Stimulated activated CD4-positive, alpha-beta T cell treated with anti-CD3 and anti-CD28 coated beads, Interleukin-1b, Interleukin-23, amount 100 ng/mL, for 48 hours (primary cell): ENCODE results near the gene TTLL10.

ENCODE experiments used
- DNase-seq: peaks from one replicate; pipeline ENCODE4 v3.0.0-alpha.2; 2020

The TTLL10 gene

DNA sequence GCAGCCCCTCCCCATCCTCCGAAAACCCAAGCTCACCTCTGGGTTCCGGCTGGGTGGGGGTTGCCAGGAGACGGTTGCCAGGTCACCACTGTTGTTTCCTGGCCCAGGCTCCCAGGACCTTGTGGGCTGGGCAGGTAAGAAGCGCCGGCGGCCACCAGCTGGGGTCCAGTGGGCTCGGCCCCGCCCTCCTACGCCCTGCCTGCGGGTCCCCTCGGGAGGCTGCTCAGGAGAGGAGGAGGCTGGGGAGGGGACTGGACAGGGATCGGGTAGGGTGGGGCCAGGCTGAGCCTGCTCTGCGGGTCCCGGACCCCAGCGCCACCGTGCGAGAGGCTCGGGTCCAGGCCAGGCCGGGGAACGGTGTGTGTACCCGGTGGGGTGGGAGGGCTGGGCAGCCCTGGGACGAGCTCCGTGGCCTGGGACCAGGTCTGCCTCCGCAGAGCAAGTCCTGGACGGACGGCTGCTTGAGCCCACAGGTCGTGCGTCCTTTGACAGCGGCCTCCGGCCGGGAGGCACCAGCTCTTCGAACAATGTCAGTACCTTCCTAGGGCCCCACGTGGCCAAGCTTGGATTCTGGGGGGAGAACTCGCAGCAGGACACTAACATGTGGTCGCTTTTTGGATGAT is at the start of gene TTLL10:
TSS of gene TTLL10 (plus strand) at position 88 of the 623 bp plus-strand sequence. CDS start 5,336 bp downstream, outside the sequence.
- no peak for DNase-seq

DNA sequence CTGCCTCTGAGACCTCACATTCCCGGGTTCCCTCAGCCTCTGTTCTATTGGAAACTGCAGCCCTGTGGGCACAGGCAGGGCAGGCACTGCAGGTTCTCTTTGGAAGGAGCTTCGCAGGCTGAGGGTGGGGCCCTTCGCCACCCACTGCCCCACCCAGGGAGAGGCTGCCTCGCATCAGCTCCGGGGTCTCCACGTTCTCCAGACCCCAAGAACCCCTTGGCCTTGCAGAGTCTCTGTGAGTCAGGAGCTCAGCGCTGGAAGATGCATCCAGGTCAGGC is 49.2 kb upstream of the TTLL10 start:
- DNase-seq = no peak

GRCh38 chr1:1124786-1125642 is 48.7 kb upstream of the TTLL10 start:
- DNase-seq = no peak

GRCh38 chr1:1125945-1126344 is 47.7 kb upstream of the TTLL10 start:
- DNase-seq = no peak

DNA sequence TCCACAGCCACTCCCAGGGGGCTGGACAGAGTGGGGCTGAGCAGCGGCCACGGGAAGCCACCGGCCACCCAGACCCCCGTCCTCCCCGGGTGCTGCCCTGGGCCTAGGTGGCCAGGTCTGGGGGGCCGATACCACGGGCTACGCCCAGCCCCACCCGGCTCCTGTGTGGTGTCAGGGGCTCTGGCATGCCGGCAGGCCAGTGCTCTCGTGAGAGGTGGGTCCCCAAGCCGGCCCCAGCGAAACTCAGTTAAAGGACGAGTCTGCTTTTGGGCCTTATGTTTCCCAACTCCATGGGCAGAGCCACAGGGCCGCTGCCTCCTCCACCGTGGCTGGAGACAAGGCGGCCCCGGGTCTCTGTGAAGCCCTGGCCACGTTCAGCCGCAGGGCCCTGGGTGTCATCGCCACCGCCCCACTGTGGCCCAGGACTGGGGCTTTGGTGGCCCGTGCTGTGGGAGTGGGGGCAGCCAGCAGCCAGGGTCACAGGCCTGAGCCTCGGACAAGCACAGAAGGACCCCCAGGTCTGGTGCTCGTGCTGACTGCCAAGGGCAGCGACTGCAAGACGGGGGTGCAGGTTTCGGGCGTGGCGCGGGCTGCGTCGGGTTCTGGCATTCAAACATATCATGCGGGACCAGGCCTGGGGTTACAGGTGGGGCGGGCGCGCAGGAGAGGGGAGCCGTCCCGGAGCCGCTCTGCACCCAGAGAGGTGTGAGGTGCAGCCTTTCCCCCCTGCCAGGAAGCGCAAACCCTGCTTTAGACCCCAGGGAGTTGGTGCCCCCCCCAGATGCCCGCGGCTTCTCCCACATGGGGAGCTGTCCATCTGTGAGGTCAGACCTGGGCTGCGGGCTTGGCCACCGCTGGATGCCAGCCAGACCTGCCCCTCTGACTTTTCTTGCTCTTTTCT is 45.9 kb upstream of the TTLL10 start:
- DNase-seq = no peak

DNA sequence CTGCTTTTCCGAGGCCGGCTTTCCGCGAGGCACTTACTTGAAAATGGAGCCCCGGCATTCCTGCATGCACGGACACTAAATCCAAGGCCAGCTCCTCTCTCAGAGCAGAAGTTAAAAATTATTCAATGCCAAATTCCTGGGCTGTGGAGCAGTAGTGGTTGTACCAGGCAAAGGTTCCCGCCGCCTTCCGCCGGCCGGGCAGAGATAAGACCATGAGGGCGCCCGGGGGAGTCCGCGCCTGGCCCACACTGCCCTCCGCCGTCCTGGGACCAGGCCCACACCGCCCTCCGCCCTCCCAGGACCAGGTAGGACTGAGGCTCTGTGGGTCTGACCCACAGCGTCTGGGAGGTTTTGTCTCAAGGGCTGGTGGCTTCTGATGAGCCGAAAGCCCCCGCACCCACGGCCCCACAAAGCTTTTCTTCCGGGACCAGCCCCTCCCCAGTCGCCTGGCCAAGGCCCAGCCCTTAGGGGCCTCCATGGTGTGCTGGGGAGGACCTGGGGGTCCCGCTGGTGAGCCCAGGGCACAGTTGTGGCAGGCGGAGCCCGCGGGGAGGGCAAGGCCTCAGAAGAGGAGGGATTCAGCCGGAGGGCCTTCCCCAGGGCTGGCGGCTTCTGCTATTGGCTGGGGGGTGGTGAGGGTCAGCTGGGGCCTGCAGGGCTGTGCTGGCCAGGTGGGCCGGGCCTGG is 45.1 kb upstream of the TTLL10 start:
- DNase-seq = no peak

DNA sequence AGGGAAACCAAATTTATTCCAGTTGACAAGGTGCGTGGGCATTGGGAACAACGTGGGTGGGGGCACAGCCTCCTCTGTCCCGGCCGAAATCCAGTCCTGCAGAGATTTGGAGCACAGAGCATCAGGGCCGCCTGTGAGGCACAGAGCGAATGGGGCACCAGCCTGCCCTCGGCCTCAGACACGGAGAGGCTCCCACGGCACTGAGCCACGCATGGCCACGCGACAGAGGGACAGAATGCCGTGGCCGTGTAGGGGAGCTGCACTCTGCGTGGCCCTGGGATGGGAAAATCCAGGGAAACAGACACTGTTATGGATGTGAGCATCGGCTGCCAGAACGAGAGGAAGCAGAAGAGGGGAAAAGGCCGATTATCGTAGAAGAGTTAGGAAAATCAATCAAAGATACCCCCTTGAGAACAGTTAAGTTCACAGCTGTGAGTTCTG is 44.3 kb upstream of the TTLL10 start:
- DNase-seq = no peak

DNA sequence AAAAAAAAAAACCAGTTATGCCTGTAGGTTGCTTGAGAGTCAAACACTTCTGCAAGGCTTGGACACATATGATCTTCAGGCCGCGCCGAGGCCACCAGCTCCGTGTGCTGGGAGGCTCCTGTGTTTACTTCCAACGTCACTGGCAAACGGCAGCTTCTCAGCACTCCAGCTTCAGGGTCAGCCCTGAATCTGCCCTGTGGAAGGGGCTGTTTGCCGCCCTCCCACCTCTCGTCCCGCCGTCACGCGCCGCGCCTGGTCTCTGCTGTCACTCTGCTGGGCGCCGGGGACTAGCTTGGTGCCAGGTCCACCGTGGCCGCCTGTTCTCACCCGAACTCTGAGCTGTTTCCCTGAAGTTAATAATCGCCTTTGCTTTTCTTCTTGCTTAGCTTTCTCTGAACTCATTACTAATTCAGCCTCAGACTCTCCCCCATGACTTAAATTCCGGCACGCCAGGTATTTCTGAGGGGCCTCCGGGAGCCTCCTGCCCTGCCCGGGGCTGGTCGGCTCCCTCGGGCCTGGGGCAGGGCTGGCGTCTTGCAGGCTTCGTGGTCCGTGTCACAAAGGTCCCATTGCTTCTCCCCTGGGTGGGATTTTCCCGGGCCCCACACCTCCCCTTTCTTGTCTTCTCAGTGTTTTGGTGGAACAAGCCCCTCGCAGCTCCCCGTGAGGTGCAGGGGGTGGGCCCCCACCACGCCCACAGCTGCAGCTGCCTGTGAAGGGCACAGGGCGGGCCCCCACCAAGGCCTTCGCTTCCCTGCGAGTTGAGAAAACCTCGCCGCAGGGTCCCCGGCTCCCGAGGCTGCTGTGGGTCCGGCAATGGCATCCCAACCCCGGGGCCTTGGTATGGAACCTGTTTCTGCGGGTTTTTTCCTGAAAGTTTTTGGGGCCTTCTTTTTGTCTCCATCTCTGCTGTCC is 43.2 kb upstream of the TTLL10 start:
- DNase-seq = no peak

- DNase-seq = no peak
Measured at GRCh38 chr1:1132042-1132950, 41.4 kb upstream of the TTLL10 start.

DNA sequence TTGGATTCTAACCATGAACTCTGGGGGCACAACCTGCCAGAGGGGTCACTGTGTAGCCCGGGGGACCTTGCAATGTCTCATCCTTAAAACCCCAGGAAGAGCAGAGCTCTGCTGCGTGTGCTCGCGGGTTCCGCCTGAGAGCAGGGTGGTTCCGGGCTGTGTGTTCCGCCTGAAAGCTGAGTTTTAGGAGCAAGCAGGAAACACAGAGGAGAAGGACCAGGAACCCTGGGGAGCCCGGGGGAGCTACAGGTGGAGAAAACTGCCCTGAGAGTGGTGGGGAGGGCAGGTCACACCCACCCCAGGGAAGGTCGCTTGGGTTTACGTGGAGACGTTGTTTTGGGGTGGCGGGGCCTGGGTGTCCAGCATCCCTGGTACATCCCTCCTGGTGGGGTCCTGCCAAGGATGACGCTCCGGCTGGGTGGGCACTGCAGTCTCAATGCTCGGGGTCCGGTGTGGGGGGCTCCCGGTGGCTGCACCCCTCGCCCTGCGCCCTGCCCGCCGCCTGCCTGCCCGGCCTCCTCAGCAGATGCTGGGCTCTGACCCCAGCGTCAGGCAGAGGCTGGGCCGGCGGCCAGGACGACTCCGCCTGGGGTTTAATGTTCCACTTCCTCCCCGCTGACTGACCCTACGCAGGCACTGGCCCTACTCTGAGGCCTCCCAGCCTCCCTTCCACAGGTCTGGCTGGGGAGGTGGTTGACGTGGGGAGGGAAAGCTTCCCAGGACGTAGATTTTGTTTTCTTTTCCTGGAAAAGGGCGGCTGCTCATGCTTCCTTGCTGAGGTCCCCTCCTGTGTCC is 40.5 kb upstream of the TTLL10 start:
- no peak for DNase-seq

DNA sequence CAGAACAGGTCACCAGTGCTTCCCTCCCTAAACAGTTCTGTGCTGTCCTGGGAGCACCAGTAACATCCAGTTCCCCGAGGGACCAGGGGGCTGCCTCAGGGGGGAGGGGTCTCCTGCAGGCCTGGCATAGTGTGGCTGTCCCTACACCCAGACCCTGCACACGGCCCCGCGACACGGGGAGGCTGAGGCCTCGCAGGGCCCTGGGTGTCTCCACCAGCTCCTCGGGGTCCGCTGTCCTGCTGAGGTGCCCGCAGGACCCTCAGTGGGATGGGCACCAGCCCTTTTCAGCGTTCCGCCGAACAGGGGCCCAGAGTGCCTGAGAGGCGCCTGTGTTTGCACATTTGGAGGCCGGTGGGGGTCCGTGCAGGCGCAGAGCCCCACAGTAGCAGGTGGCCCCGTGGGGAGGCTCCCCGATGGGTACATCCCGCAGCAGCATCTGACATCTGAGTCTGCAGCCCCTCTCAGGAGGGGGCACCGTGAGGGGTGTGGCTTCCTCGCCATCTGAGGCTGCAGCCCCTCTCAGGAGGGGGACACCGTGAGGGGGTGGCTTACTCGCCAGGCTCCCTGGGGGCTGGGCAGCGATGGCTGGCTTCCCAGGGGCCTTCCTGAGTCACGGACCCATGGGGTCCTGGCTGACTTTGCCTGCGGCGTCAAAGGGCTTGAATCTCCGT is 39.2 kb upstream of the TTLL10 start:
- no peak for DNase-seq

GRCh38 chr1:1135339-1136136 is 38.1 kb upstream of the TTLL10 start:
- DNase-seq = no peak

DNA sequence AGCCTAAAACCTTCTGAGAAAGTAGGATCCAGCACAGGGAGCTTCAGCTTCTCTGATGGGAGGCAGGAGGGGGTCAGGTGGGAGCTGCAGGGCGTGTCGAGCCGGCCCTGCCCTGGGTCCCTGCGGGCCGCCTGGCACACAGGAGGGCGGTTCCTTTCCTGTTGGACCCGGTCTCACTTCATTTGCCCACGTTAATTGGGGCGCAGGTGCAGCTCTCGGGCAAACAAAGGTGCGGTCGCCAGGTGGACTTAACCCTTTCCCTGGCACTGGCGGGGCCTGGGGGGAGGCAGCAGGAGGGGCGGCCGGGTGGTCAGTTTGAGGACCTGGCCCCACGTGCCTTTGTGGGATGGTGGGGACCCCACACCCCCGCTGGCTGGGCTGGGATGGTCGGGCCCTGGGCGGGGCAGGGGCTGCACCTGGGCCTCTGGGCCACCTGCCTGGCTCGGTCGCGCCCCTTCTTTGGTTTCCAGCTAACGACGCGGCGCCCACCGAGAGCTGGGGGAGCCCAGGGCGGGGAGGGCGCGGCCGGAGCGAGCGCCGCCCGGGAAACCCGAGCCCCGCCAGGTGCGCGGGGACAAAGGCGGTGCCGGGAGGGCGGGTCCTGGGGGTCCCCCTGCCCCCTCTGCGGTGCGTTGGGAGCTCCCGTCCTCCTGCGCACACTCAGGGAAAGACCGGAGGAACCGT is 37.0 kb upstream of the TTLL10 start:
- DNase-seq = no peak

DNA sequence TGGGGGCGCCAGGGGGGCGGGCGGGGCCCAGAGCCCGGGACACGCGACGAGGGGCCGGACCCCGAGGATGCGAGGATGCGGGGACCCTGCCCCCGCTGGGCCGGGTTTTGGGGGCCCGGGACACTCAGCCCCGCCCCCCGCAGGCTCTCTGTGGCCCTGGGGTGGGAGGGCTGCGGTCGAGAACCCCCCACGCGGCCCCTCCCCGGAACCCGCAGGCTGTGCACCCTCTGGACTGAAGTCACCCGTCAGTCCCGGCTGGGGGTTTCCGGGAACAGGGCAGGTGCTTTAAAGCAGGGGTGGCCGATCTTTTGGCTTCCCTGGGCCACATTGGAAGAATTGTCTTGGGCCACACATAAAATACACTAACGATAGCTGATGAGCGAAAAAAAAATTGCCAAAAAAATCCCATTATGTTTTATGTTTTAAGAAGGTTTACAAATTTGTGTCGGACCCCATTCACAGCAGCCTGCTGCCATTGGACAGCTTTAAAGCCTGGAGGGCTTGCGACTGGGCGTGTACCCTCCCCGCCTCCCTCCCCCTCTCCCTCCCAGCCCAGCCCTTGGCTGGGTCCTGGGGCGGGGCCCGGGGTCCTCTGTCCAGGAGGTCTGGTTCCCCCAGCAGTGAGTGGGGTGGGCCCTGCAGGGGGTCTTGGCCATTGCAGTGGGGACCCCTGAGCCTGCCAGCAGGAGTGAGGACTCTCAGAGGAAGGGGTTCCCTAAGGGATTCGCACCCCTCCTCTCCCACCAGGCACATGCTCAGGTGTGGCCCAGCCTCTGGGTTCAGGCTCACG is 36.2 kb upstream of the TTLL10 start:
- peak; percentile 57 for DNase-seq

GRCh38 chr1:1140673-1141072 is 33.0 kb upstream of the TTLL10 start:
- DNase-seq = no peak

DNA sequence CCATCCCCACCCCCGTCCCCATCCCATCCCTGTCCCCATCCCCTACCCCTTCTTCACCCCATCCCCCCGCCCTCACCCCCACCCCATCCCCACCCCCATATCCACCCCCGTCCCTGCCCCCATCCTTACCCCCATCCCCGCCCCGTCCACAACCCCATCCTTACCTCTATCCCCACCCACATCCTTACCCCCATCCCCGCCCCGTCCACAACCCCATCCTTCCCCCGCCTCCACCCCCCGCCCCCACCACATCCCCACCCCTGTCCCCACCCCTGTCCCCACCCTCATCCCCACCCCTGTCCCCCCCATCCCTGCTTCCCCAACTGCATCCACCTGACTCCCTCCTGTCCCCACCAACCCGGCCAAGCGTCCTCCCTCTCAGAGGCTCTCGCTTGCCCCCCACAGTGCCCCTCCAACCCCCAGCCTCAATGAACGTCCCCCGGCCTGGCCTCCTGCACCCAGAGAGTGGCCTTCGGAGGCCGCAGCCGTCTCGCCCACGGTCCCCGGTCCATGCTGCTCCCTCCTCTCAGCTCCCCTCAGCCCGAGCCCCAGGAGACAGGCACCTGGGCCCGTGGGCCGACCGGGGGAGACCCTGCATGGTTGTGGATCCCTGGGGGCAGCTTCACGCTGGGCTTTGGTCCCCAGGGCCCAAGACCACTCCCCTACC is 32.3 kb upstream of the TTLL10 start:
- no peak for DNase-seq

GRCh38 chr1:1141911-1142250 is 31.8 kb upstream of the TTLL10 start:
- DNase-seq = no peak
